Measurements from ENCODE around the gene CASP14.
"Not testable (repeated sequence)": the region's sequence is repeated elsewhere in the genome, so short reads cannot be mapped to it uniquely, and the experiment has no call there.

The CASP14 gene

DNA sequence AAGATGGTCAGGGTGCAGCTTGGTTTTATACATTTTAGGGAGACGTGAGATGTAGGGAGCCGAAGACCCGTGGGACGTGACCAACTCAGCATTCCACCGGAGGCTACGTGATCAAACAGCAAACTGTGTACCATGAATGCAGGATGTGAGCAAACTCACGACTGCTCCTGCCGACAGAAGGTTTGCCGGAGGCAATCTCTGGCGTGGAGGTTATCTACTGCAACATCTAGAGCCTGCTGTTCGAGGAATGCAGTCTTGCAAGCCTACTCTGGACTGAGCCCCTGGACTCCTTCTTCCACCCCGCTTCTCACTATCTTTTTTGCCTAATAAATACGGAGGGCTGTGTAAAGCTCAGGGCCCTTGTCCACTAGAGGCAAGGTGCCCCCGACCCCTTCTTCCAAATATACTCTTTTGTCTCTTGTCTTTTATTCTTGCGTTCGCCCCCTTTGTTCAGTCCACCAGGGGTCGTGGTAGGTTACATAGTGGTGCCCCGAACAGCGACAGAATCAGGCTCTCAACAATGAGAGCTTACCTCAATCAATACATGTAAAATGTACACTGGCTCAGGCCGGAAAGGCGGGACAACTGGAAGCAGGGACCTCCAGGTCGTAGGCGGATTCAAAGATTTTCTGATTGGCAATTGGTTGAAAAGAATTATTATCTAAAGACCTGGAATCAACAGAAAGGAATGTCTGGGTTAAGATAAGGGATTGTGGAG lies 23.8 kb downstream of the CASP14 start:
- DNase-seq = no peak

DNA sequence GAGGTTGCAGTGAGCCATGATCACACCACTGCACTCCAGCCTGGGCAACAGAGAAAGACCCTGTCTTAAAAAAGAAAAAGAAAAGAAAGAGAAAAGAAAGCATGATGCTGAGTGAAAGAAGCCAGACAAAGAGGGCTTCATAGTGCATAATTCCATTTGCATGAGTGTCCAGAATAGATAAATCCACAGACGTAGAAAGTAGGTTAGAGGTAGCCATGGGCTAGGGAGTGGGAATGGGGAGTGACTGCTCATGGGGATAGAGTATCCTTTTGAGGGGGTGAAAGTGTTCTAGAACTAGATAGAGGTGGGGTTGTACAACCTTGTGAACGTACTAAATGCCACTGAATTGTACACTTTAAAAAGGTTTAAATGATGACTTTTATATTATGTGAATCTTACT lies 25.1 kb downstream of the CASP14 start:
- no peak for DNase-seq

DNA sequence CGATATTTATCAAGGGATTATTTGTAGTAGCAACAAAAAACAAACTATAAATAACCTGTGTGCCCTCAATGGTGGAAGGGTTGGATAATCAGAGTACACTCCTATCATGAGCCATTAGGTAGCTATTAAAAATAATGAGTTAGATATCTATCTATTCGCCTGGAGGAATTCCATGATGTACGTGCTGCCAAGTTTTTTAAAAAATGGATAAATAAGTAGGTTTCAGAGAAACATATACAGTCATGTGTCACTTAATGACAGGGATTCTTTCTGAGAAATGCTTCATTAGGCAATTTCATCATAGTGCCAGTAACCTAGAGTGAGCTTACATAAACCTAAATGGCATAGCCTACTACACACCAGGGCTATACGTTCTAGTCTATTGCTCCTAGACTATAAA lies 26.5 kb downstream of the CASP14 start:
- DNase-seq = no peak

DNA sequence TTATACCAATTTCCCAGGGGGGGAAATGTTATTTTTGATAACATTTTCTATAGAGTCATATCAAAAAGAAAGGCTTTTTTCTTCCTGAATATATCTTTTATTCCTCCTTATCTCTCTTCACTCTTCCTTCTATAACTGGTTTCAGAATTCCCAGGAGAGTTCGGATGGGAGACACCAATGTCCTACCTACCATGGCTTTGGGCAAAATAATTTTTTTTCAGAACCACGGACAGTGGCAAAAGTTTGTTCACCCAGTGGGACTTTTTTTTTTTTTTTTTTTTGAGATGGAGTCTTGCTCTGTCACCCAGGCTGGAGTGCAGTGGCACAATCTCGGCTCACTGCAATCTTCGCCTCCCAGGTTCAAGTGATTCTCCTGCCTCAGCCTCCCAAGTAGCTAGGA lies 30.7 kb downstream of the CASP14 start:
- peak; percentile 49 for DNase-seq

DNA sequence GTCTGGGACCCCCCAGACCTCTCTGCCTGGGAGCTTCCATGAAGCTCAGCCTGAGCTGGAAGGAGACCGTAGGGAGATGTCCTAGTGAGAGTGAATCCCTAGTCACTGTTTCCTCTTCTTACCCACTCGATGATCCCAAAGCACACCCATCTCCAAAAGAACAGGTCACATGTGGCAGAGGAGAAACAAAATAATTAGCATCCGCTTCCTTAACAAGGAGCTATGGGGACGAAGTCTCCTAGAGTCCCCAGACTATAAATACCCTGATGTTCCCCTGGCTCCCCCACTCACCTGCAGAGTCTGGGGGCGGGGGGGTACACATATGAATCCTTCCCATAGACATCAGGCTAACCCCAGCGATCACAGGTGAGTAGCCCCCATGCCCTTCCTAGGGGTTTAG lies 32.6 kb downstream of the CASP14 start, which contains the start of gene OR1I1:
Gene OR1I1 (plus strand): TSS at position 301 of the 400 bp plus-strand sequence. CDS start 4,855 bp downstream, outside the sequence.
- no peak for DNase-seq

DNA sequence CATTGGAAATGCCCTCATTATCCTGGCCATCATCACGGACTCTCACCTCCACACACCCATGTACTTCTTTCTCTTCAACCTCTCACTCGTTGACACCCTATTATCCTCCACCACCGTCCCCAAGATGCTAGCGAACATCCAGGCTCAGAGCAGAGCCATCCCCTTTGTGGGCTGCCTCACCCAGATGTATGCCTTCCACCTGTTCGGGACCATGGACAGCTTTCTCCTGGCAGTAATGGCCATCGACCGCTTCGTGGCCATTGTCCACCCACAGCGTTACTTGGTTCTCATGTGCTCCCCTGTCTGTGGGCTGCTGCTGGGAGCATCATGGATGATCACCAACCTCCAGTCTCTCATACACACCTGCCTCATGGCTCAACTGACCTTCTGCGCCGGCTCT lies 37.9 kb downstream of the CASP14 start:
- no peak for DNase-seq

DNA sequence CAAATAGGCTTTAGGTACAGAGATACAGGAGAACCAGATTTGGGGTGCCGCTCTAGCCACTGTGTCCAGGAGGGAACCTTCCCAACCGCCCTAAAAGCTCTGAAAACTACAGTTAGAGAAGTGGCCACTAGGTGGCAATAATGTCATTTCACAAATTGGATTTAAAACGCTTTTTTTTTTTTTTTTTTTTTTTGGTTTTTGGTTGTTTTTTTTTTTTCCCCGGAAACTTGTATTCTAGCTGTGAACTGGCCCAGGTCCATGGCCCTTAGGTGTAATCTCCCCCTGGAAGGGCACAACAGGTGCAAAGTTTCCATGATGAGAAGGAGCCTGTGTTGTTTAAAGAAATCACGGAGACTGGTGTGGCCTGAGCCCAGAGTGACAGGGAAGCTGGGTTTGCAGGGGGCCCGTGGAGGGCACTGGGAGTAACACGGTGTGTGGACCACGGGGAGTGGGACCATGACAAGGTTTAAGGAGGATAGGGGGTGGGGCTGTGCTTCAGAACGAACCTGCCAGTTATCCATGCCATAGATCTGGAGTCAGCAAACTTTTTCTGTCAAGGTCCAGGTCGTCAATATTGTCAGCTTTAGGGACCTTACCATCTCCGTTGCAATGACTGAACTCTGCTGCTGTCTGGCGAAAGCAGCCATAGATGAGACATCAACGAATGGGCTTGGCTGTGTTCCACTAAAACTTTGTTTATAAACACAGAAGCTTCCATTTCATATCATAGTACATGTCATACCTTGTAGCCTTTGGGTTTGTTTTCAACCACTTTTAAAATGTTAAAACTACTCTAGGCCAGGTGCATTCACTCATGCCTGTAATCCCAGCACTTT lies 42.9 kb downstream of the CASP14 start:
- DNase-seq = peak; percentile 95

DNA sequence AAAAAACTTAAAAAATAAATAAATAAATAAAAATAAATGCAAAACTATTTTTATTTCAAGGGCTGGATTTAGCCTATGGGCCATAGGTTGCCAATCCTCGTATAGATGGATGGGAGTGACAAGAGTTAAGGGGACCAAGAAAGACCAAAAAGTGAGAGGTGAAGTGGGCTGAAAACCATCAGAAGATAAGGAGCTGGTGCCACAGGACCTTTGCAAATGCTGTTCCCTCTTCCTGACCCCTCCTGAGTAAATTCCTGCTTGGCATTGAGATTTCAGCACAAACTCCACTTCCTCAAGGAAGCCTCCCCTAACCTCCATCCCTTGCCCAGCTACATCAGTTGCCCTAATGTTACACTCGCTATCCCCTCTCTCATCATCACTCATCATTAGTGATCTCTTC lies 43.7 kb downstream of the CASP14 start:
- no peak for DNase-seq

DNA sequence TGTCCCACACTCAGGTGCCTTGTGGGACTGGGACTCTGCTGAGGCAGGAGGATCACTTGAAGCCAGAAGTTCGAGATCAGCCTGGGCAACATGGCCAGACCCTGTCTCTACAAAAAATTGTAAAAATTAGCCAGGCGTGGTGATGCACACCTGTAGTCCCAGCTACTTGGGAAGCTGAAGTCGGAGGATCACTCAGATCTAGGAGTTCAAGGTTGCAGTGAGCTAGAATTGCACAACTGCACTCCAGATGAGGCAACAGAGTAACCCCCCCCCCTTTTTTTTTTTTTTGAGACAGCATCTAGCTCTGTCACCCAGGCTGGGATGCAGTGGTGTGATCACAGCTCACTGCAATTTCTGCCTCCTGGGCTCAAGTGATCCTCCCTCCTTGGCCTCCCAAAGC lies 46.9 kb downstream of the CASP14 start:
- DNase-seq = no peak

DNA sequence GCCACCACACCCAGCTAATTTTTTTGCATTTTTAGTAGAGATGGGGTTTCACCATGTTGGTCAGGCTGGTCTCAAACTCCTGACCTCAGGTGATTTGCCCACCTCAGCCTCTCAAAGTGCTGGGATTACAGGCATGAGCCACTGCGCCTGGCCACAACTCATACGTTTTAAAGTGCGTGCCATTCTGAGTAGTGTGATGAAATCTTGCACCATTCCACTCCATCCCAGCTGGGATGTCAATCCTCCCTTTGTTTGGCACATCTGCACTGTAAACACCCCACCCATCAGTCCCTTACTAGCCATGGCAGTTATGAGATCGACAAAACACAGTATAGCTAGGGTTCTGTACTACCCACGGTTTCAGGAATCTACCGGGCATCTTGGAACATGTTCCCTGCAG lies 48.7 kb downstream of the CASP14 start:
- not testable (repeated sequence) for DNase-seq

DNA sequence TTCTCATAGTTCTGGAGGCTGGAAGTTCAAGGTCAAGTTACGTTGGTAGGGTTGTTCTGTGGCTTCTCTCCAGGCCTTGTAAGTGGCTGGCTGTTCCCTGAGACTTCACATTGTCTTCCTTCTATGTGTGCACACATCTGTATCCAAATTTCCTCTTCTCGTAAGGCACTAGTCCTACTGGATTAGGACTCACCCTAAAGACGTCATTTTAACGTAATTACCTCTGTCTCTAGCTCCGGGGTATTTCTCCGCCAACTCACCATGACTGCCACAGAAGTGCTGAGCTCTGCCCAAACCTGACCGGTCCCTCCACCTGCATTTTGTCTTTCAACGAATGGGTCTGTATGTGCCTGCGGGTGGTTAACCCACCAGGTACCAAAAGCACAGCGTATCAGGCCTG lies 49.2 kb downstream of the CASP14 start:
- no peak for DNase-seq

DNA sequence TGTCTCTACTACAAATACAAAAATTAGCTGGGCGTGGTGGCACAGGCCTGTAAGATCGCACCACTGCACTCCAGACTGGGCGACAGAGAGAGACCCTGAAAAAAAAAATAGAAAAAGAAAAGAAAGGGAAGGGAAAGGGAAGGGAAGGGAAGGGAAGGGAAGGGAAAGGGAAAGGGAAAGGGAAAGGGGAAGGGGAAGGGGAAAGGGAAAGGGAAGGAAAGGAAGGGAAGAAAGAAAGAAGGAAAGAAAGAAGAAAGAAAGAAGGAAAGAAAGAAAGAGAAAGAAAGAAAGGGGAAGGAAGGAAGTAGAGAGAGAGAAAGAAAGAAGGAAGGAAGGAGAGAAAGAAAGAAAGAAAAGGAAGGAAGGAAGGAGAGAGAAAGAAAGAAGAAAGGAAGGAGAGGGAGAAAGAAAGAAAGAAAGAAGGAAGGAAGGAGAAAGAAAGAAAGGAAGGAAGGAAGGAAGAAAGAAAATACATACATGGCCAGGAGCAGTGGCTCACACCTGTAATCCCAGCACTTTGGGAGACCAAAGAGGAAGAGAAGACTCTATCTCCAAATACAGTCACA lies 49.8 kb downstream of the CASP14 start:
- no peak for DNase-seq

DNA sequence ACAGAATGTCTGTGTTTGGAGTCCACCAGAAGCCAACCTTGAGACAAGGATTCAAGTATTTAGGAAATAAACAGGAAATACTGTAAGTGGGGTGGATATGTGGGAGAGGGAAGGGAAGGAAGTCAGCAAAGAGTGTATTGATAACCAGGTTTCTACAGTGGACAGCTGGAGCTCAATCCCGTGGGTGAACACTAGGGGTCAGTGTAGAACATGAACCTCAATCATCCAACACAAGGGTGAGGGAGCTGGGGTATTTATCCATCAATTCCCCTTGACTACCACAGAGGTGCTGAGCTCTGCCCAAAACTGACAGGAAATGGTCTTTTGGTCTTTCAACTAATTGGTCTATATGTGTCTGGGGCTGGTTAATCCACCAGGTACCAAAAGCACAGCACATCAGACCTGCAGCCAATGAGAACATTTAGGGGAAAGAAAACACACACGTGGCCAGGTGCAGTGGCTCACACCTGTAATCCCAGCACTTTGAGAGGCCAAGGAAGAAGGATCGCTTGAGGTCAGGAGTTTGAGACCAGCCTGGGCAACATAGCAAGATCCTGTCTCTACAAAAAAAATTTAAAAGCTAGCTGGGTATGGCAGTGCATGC lies 52.3 kb downstream of the CASP14 start:
- peak; percentile 88 for DNase-seq

DNA sequence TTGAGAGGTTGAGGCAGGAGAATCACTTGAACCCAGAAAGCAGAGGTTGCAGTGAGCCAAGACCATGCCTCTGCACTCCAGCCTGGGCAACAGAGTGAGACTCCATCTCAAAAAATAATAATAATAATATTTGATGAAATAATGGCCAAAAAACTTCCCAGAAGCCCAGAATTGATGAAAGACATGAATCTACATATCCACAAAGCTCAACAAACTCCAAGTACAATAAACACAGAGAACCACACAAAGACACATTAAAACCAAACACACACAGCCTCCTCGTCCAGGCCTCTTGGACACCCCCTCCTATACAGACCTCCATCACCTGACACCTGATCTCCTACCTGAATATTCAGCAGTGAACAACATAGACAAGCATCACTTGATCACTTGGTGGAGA lies 54.7 kb downstream of the CASP14 start:
- DNase-seq = no peak

DNA sequence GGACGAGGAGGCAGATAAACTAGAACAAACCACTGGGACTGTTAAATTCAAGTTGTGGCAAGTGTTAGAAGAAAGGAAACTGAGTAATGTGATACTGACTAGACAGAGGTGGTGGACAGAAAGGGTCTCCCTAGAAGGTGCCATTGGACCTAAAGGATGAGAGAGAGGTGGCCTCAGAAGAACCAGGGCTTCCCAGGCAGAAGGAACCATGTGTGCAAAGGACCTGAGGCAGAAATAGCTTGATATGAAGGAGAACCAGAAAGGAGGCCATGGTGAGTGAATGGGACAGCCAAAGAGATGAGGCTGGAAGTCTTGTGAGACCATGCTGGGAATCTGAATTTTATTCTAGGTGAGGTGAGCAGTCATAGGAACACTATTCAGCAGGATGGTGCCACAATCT lies 55.1 kb downstream of the CASP14 start:
- no peak for DNase-seq

DNA sequence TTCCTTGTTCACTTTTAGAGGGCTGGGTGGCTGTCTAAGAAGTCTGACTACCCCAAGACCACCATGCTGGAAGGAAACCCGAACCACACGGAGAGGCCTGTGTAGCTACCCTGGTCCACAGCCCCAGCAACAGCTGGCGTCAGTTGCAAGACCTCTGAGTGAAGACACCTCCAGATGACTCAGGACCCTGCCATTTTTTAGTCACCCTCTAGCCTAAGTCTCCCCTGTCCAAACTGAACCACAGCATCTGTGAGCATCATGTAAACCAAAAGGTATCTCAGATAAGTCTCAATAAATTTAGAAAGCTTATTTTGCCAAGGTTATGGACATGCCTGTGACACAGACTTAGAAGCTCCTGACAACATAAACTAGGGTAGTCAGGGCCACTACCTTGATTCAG lies 55.8 kb downstream of the CASP14 start:
- DNase-seq = no peak

DNA sequence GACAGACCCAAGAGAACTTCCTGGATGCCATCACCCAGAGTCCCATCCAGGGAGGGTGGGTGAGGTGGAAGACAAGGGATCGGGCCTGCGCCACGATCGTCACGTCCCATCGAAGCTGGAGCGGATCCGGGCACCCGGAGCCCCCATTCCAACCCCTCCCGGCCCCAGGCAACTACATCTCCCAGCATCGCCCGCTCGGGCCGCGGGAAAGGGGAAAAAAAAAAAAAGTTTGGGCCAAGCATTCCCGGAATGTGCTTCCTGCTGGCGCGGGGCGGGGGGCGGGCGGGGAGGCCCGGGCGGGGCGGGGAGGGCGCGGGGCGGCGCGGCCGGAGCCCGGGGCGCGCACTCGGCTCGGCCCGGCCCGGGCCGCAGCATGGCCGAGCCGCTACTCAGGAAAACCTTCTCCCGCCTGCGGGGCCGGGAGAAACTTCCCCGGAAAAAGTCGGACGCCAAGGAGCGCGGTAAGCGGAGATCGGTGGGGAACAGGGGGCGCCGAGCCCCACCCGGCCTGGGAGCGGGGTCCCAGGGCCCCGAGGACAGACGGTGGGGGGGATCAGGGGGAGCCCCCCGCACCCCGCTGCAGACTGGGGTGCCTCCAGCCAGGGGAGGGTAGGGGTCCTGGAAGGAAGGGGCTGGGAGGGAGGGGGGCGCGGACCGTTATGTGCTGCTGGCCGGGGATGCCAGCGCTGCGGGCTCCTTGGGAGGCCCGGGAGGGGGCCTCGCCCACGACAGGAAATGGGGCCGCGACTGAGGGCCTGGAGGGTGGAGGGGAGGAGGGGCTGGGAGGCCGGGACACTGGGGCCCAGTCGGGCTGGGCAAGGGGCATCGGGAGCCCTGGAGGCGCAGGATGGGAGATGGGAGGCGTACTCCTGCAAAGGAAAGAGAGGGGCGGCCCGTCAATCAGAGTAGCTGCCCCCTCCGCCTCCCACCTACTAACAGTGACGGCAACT lies 58.1 kb downstream of the CASP14 start, which contains the start of gene SYDE1:
Gene SYDE1 (plus strand): TSS at position 341 of the 950 bp plus-strand sequence. CDS start 33 bp downstream, at position 374.
- no peak for DNase-seq

Data from OCI-M1 (cell line).